Measurements from ENCODE around the gene DPY19L2. TPM values are rescaled to one million over a fixed set of nuclear protein-coding genes. Genes with fewer than 3 reads are reported as not detected.
"Not testable (repeated sequence)": the region's sequence is repeated elsewhere in the genome, so short reads cannot be mapped to it uniquely, and the experiment has no call there.

The DPY19L2 gene
- total RNA-seq, 1 donor from 2014 or later, result 7.3 TPM

DNA sequence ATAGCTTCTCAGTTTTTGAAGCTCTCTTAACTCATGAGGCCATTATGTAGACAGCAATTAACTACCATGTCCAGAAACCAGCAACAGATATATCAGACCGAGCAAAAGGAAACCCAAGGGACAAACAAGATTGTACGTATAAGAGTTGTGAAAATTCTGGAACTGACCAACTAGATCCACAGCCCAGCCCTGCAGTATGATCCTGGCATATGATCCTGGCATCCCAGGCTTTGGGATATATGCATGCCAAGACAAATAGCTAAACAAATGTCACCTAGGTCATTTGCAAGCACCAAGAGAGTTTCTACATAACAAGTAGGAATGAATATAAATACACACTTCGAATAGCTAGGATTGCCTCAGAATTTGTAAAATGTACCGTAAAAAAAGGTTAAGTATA lies 44.0 kb downstream of the DPY19L2 start:
- H3K27me3 ChIP-seq (ENCODE audit: insufficient read depth, low read length); H3K4me3 ChIP-seq (ENCODE audit: insufficient read depth, low read depth, low read length); H3K4me1 ChIP-seq (ENCODE audit: insufficient read depth, low read length); H3K9me3 ChIP-seq (ENCODE audit: insufficient read depth, low read depth, low read length); H3K27ac Mint-ChIP-seq (ENCODE audit: unreplicated experiment); H3K4me1 Mint-ChIP-seq (ENCODE audit: low read depth, unreplicated experiment); H2AFZ ChIP-seq (ENCODE audit: low read depth, low read length); H3K4me2 ChIP-seq (ENCODE audit: low read length); H3K36me3 Mint-ChIP-seq (ENCODE audit: low read depth, unreplicated experiment); H3K27me3 Mint-ChIP-seq (ENCODE audit: low read depth, unreplicated experiment); H4K20me1 ChIP-seq (ENCODE audit: insufficient read depth, low read length); FAIRE-seq; H3K4me3 Mint-ChIP-seq (ENCODE audit: unreplicated experiment); H3K79me2 ChIP-seq (ENCODE audit: insufficient read depth, low read length); DNase-seq (ENCODE audit: low read depth); H3K9ac ChIP-seq (ENCODE audit: low read length); H3K36me3 ChIP-seq (ENCODE audit: insufficient read depth, low read length); H3K27ac ChIP-seq (ENCODE audit: low read depth, low read length): not testable (repeated sequence)
- peaks cover 10% of the 10 kb centered on the region for H3K9me3 Mint-ChIP-seq (ENCODE audit: unreplicated experiment)

DNA sequence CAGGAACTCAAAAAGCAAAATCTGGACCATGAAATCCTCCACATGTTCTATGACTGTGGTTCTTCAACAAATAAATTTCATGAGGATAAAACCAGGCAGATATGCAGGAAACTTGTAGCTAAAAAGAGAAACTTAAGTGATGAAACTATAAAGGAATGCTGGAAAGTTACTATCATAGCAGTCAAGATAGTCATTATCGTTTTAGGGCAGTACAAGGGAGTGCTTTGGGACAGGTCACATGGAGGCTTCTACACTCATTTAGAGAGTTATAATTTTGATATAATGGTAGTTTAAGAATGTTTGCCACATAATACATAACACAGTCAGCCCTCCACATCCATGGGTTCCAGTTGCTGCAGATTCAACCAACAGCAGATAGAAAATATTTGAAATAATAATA lies 52.7 kb downstream of the DPY19L2 start:
- peak overlapping the region; percentile 47 for H3K27ac Mint-ChIP-seq (ENCODE audit: unreplicated experiment)
- H3K27ac ChIP-seq (ENCODE audit: low read depth, low read length); H3K27me3 Mint-ChIP-seq (ENCODE audit: low read depth, unreplicated experiment); H3K9ac ChIP-seq (ENCODE audit: low read length); H3K36me3 ChIP-seq (ENCODE audit: insufficient read depth, low read length); H3K4me1 Mint-ChIP-seq (ENCODE audit: low read depth, unreplicated experiment); H3K4me3 Mint-ChIP-seq (ENCODE audit: unreplicated experiment); H3K4me2 ChIP-seq (ENCODE audit: low read length); H3K79me2 ChIP-seq (ENCODE audit: insufficient read depth, low read length); H3K27me3 ChIP-seq (ENCODE audit: insufficient read depth, low read length); DNase-seq (ENCODE audit: low read depth); H2AFZ ChIP-seq (ENCODE audit: low read depth, low read length); H3K36me3 Mint-ChIP-seq (ENCODE audit: low read depth, unreplicated experiment); H3K9me3 Mint-ChIP-seq (ENCODE audit: unreplicated experiment); FAIRE-seq; H3K4me3 ChIP-seq (ENCODE audit: insufficient read depth, low read depth, low read length); H3K9me3 ChIP-seq (ENCODE audit: insufficient read depth, low read depth, low read length); H4K20me1 ChIP-seq (ENCODE audit: insufficient read depth, low read length); H3K4me1 ChIP-seq (ENCODE audit: insufficient read depth, low read length): not testable (repeated sequence)

- not testable (repeated sequence) for H3K4me1 Mint-ChIP-seq (ENCODE audit: low read depth, unreplicated experiment); H3K4me2 ChIP-seq (ENCODE audit: low read length); H2AFZ ChIP-seq (ENCODE audit: low read depth, low read length); H3K36me3 ChIP-seq (ENCODE audit: insufficient read depth, low read length); H3K4me1 ChIP-seq (ENCODE audit: insufficient read depth, low read length); H3K4me3 ChIP-seq (ENCODE audit: insufficient read depth, low read depth, low read length); H3K27me3 Mint-ChIP-seq (ENCODE audit: low read depth, unreplicated experiment); H3K9ac ChIP-seq (ENCODE audit: low read length); H3K79me2 ChIP-seq (ENCODE audit: insufficient read depth, low read length); FAIRE-seq; H3K27me3 ChIP-seq (ENCODE audit: insufficient read depth, low read length); H3K9me3 Mint-ChIP-seq (ENCODE audit: unreplicated experiment); H3K27ac Mint-ChIP-seq (ENCODE audit: unreplicated experiment); H4K20me1 ChIP-seq (ENCODE audit: insufficient read depth, low read length); H3K36me3 Mint-ChIP-seq (ENCODE audit: low read depth, unreplicated experiment); H3K27ac ChIP-seq (ENCODE audit: low read depth, low read length); DNase-seq (ENCODE audit: low read depth); H3K4me3 Mint-ChIP-seq (ENCODE audit: unreplicated experiment); H3K9me3 ChIP-seq (ENCODE audit: insufficient read depth, low read depth, low read length)
Observed at GRCh38 chr12:63611285-63611684, 57.0 kb downstream of the DPY19L2 start.

GRCh38 chr12:63609281-63609680 lies 59.0 kb downstream of the DPY19L2 start:
- H3K27me3 ChIP-seq (ENCODE audit: insufficient read depth, low read length); H3K27ac Mint-ChIP-seq (ENCODE audit: unreplicated experiment); H3K9me3 Mint-ChIP-seq (ENCODE audit: unreplicated experiment); H3K4me1 ChIP-seq (ENCODE audit: insufficient read depth, low read length); DNase-seq (ENCODE audit: low read depth); H3K27ac ChIP-seq (ENCODE audit: low read depth, low read length); H3K27me3 Mint-ChIP-seq (ENCODE audit: low read depth, unreplicated experiment); H3K4me1 Mint-ChIP-seq (ENCODE audit: low read depth, unreplicated experiment); H3K4me2 ChIP-seq (ENCODE audit: low read length); H3K4me3 Mint-ChIP-seq (ENCODE audit: unreplicated experiment); H3K79me2 ChIP-seq (ENCODE audit: insufficient read depth, low read length); H3K9ac ChIP-seq (ENCODE audit: low read length); H3K36me3 ChIP-seq (ENCODE audit: insufficient read depth, low read length); H2AFZ ChIP-seq (ENCODE audit: low read depth, low read length); FAIRE-seq; H3K36me3 Mint-ChIP-seq (ENCODE audit: low read depth, unreplicated experiment); H4K20me1 ChIP-seq (ENCODE audit: insufficient read depth, low read length); H3K9me3 ChIP-seq (ENCODE audit: insufficient read depth, low read depth, low read length); H3K4me3 ChIP-seq (ENCODE audit: insufficient read depth, low read depth, low read length): not testable (repeated sequence)

- not testable (repeated sequence) for H3K4me1 Mint-ChIP-seq (ENCODE audit: low read depth, unreplicated experiment); H3K4me1 ChIP-seq (ENCODE audit: insufficient read depth, low read length); H3K4me3 ChIP-seq (ENCODE audit: insufficient read depth, low read depth, low read length); H3K27me3 Mint-ChIP-seq (ENCODE audit: low read depth, unreplicated experiment); DNase-seq (ENCODE audit: low read depth); H3K4me2 ChIP-seq (ENCODE audit: low read length); H3K27ac ChIP-seq (ENCODE audit: low read depth, low read length); H3K36me3 Mint-ChIP-seq (ENCODE audit: low read depth, unreplicated experiment); H3K27me3 ChIP-seq (ENCODE audit: insufficient read depth, low read length); H3K4me3 Mint-ChIP-seq (ENCODE audit: unreplicated experiment); H3K9me3 ChIP-seq (ENCODE audit: insufficient read depth, low read depth, low read length); H3K36me3 ChIP-seq (ENCODE audit: insufficient read depth, low read length); H4K20me1 ChIP-seq (ENCODE audit: insufficient read depth, low read length); H3K27ac Mint-ChIP-seq (ENCODE audit: unreplicated experiment); H3K9ac ChIP-seq (ENCODE audit: low read length); H3K79me2 ChIP-seq (ENCODE audit: insufficient read depth, low read length); FAIRE-seq; H3K9me3 Mint-ChIP-seq (ENCODE audit: unreplicated experiment); H2AFZ ChIP-seq (ENCODE audit: low read depth, low read length)
Observed at GRCh38 chr12:63604985-63605384, 63.3 kb downstream of the DPY19L2 start.

DNA sequence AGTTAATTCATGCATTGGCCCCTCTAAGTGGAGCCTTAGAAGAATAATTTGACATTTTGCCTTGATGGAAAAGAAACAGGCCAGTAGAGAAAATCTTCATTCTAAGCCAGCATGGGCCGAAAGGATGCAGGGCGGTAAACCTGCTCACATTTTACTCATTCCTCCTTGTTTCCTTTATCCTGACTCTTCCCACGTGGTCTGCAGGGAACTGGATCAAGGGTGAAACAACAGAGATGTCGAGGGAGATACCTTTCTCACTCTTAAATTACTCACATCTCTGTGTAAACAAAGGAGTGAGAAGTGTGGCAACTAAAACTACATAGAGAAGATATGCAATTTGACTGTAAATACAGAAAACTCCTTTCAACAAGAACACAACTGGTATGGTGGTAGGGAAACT lies 73.5 kb downstream of the DPY19L2 start:
- not testable (repeated sequence) for H4K20me1 ChIP-seq (ENCODE audit: insufficient read depth, low read length); H3K27ac ChIP-seq (ENCODE audit: low read depth, low read length); H3K36me3 ChIP-seq (ENCODE audit: insufficient read depth, low read length); H3K4me1 Mint-ChIP-seq (ENCODE audit: low read depth, unreplicated experiment); H3K27me3 ChIP-seq (ENCODE audit: insufficient read depth, low read length); FAIRE-seq; H3K9ac ChIP-seq (ENCODE audit: low read length); H3K4me2 ChIP-seq (ENCODE audit: low read length); H3K4me1 ChIP-seq (ENCODE audit: insufficient read depth, low read length); H2AFZ ChIP-seq (ENCODE audit: low read depth, low read length); H3K9me3 Mint-ChIP-seq (ENCODE audit: unreplicated experiment); H3K27ac Mint-ChIP-seq (ENCODE audit: unreplicated experiment); H3K36me3 Mint-ChIP-seq (ENCODE audit: low read depth, unreplicated experiment); H3K79me2 ChIP-seq (ENCODE audit: insufficient read depth, low read length); DNase-seq (ENCODE audit: low read depth); H3K4me3 ChIP-seq (ENCODE audit: insufficient read depth, low read depth, low read length); H3K27me3 Mint-ChIP-seq (ENCODE audit: low read depth, unreplicated experiment); H3K4me3 Mint-ChIP-seq (ENCODE audit: unreplicated experiment); H3K9me3 ChIP-seq (ENCODE audit: insufficient read depth, low read depth, low read length)
